ENCODE data around the gene NIFK.

Gene NIFK

DNA sequence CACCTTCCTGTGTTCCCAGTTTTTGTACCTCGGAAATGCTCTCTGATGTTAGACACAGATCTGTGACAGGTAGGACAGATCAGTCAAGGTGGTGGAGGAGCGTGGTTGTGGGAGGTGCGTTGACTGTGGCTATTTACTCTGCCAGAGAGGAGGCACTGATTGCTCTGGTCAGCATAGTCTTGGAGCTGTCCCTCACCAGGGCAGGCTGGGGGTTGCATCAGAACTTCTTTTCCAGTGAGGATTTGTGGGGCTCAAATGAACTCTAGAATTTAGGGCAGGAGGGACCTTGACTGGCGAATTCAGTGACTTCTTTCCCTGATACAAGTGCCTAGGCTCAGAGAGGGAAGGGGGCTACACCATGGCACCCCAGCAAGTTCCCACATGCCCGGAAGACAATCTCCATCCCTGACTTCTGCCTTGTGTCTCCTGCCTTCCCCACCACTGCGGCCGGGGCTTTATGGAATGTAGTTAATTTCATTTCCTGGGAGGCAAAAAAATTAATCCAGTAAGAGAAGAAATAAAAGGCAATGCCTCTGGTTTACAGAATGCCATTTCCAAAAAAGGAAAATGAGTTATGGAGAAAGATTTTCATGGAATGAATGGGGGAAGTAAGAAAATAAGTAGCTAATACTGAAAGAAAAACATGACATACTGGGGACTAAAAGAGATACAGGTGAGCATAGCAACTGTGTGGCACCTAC is 26.1 kb downstream of the NIFK start (continued):
- TF ChIP-seq ZNF645 (tag by site-specific recombination; IDR thresholded peaks at IDR 0.05) (no peak), PRDM2 (tag by site-specific recombination; IDR thresholded peaks at IDR 0.05; ENCODE audit: borderline replicate concordance) (no peak), ZNF155 (tag by site-specific recombination; IDR thresholded peaks at IDR 0.05) (no peak), BCL11A (tag by site-specific recombination; IDR thresholded peaks at IDR 0.05; ENCODE audit: low read depth) (no peak), KLF9 (tag by site-specific recombination; IDR thresholded peaks at IDR 0.05; ENCODE audit: low read depth) (no peak), HOXD13 (CRISPR knock-in tag; IDR thresholded peaks at IDR 0.05; ENCODE audit: borderline replicate concordance) (no peak), ZNF169 (tag by site-specific recombination; IDR thresholded peaks at IDR 0.05) (no peak)
- TF ChIP-seq, protein P1, sequence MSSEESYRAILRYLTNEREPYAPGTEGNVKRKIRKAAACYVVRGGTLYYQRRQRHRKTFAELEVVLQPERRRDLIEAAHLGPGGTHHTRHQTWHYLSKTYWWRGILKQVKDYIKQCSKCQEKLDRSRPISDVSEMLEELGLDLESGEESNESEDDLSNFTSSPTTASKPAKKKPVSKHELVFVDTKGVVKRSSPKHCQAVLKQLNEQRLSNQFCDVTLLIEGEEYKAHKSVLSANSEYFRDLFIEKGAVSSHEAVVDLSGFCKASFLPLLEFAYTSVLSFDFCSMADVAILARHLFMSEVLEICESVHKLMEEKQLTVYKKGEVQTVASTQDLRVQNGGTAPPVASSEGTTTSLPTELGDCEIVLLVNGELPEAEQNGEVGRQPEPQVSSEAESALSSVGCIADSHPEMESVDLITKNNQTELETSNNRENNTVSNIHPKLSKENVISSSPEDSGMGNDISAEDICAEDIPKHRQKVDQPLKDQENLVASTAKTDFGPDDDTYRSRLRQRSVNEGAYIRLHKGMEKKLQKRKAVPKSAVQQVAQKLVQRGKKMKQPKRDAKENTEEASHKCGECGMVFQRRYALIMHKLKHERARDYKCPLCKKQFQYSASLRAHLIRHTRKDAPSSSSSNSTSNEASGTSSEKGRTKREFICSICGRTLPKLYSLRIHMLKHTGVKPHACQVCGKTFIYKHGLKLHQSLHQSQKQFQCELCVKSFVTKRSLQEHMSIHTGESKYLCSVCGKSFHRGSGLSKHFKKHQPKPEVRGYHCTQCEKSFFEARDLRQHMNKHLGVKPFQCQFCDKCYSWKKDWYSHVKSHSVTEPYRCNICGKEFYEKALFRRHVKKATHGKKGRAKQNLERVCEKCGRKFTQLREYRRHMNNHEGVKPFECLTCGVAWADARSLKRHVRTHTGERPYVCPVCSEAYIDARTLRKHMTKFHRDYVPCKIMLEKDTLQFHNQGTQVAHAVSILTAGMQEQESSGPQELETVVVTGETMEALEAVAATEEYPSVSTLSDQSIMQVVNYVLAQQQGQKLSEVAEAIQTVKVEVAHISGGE (tag by site-specific recombination; conservative IDR thresholded peaks at IDR 0.05; ENCODE audit: low read depth), result no peak

DNA sequence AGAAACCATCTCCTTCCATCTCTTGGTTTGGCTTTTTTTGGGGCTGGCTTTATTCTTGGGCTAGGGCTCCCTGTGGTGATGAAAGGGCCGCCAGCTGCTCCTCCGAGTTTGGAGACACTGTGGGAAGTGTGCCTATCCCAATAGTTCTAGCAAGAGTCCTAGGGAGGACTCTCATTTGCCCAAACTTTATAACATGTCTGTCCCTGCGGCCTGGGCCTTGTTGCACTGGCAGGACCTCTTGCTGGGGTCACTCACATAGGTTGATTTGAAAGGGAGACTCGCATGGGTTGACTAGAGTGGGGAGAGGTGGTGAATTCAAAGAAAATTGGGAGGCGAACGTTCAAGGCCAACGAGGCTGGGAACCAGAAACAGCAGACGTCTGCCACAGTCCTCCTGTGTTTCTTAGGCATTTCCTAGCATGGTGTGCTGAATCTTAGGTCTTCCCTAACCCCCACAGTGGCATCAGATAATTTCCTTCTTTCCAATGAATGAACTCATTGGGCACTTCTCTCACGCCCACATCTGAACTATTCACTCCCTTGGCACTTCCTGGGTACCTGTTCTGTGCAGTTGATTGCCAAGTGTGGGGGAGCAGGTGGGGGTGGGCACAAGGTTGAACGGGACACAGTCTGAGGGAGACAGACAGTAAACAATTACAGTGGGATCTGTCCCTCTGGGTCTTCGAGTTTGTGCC is 26.8 kb downstream of the NIFK start:
- POLR2A ChIA-PET, result no interaction called here
- TF ChIP-seq, protein P2, sequence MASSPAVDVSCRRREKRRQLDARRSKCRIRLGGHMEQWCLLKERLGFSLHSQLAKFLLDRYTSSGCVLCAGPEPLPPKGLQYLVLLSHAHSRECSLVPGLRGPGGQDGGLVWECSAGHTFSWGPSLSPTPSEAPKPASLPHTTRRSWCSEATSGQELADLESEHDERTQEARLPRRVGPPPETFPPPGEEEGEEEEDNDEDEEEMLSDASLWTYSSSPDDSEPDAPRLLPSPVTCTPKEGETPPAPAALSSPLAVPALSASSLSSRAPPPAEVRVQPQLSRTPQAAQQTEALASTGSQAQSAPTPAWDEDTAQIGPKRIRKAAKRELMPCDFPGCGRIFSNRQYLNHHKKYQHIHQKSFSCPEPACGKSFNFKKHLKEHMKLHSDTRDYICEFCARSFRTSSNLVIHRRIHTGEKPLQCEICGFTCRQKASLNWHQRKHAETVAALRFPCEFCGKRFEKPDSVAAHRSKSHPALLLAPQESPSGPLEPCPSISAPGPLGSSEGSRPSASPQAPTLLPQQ (tag by site-specific recombination; IDR thresholded peaks at IDR 0.05), result no peak
- TF ChIP-seq, protein P3, sequence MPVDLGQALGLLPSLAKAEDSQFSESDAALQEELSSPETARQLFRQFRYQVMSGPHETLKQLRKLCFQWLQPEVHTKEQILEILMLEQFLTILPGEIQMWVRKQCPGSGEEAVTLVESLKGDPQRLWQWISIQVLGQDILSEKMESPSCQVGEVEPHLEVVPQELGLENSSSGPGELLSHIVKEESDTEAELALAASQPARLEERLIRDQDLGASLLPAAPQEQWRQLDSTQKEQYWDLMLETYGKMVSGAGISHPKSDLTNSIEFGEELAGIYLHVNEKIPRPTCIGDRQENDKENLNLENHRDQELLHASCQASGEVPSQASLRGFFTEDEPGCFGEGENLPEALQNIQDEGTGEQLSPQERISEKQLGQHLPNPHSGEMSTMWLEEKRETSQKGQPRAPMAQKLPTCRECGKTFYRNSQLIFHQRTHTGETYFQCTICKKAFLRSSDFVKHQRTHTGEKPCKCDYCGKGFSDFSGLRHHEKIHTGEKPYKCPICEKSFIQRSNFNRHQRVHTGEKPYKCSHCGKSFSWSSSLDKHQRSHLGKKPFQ (tag by site-specific recombination; IDR thresholded peaks at IDR 0.05), result no peak
- no peaks in the 10 kb centered on the region for H3K36me3 ChIP-seq (ENCODE audit: control insufficient read depth in 2 of 2, insufficient read depth in 1 of 2, low read length in 2 of 2)
- no peak overlapping the region for H3K4me3 ChIP-seq (ENCODE audit: low read depth, low read length)
- H3K4me1 ChIP-seq (ENCODE audit: control insufficient read depth, insufficient read depth, low read length), result peaks cover 8% of the 10 kb centered on the region
- no peak overlapping the region for H3K27ac ChIP-seq (ENCODE audit: extremely low read depth, low read depth, low read length)
- CTCF ChIA-PET, result no interaction called here
- H3K9me3 ChIP-seq (ENCODE audit: control insufficient read depth, insufficient read depth, low read depth, low read length), result no peaks in the 10 kb centered on the region

Measured in HEK293 (cell line).